ENCODE measurements around the gene WSCD1. TPM values are rescaled to one million over a fixed set of nuclear protein-coding genes. Genes with fewer than 3 reads are reported as not detected.

WSCD1 gene
- total RNA-seq, 1 experiment from 2014 or later: not detected

DNA sequence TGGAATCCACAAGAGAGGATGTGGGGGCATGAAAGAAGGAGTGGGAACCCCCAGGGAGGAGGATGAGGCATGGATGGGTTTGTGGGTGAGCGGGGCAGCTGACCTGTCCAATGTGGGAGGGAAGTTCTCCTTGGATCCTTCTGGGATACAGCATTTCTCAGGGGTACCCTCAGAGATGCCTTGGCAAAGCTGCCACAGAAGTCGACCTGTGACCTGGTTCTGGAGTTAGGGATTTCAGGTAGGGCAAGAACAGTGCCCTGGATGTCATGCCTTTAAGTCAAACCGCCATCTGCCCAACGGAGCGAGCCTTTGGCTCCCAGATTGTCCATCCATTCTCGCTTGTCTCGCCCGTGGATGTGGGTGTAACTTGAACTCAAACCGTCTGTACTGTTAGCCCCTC, 30.0 kb downstream of the WSCD1 start:
- Histone ChIP-seq H3K79me2 (ENCODE audit: low read length) (no peaks in the 10 kb centered on the region), H4K20me1 (ENCODE audit: insufficient read depth, low read depth, low read length) (no peaks in the 10 kb centered on the region), H3K36me3 (ENCODE audit: insufficient read depth, low read length) (no peaks in the 10 kb centered on the region), H3K4me3 (ENCODE audit: low read length) (no peak overlapping the region), H2AFZ (ENCODE audit: low read length) (no peak overlapping the region), H3K9ac (ENCODE audit: low read length) (no peak overlapping the region), H3K9me3 (ENCODE audit: low read length) (no peaks in the 10 kb centered on the region), H3K4me2 (ENCODE audit: low read depth, low read length, poor library complexity, severe bottlenecking) (no peak overlapping the region), H3K4me1 (ENCODE audit: low read length) (no peaks in the 10 kb centered on the region), H3K27me3 (ENCODE audit: low read length) (no peaks in the 10 kb centered on the region), H3K27ac (ENCODE audit: low read length) (no peak overlapping the region), H3K9me2 (replicated peaks; ENCODE audit: insufficient read depth, low read length) (no peaks in the 10 kb centered on the region)
- DNase-seq: no peak

DNA sequence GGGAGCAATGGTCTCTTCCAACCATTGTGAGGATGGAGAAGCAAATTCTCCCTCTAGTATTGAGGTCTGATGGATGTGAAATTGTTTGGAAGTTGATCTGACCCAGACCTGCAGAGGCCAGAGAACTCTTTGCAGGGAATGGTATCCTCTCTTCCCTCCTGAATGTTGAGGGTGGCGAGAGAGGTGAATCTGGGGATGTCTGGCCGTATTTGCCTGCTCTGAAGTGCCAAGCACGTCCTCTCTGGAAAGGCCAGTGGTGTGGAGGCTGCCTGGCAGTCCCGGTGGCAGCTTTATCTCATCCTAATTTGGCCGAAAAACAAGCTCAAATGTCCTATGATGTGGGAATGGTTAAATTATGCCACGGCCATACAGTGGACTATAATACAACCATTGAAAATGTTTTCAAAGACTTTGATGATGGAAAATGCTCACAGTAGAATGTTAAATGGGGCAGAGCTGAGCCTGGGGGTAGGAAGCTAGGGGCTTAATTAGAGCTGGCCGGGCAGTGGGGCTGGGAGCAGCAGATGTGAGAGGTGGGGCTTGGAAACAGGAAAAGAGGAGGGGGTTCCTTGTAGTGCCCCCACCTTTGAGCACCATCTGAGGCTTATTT, 30.8 kb downstream of the WSCD1 start:
- Histone ChIP-seq H3K4me1 (ENCODE audit: low read length) (no peaks in the 10 kb centered on the region), H3K9me3 (ENCODE audit: low read length) (no peaks in the 10 kb centered on the region), H3K4me2 (ENCODE audit: low read depth, low read length, poor library complexity, severe bottlenecking) (no peak overlapping the region), H3K36me3 (ENCODE audit: insufficient read depth, low read length) (no peaks in the 10 kb centered on the region), H3K79me2 (ENCODE audit: low read length) (no peaks in the 10 kb centered on the region), H4K20me1 (ENCODE audit: insufficient read depth, low read depth, low read length) (no peaks in the 10 kb centered on the region), H3K9me2 (replicated peaks; ENCODE audit: insufficient read depth, low read length) (no peaks in the 10 kb centered on the region), H3K27me3 (ENCODE audit: low read length) (no peaks in the 10 kb centered on the region), H3K9ac (ENCODE audit: low read length) (no peak overlapping the region), H3K27ac (ENCODE audit: low read length) (no peak overlapping the region), H3K4me3 (ENCODE audit: low read length) (no peak overlapping the region), H2AFZ (ENCODE audit: low read length) (no peak overlapping the region)
- DNase-seq: no peak

DNA sequence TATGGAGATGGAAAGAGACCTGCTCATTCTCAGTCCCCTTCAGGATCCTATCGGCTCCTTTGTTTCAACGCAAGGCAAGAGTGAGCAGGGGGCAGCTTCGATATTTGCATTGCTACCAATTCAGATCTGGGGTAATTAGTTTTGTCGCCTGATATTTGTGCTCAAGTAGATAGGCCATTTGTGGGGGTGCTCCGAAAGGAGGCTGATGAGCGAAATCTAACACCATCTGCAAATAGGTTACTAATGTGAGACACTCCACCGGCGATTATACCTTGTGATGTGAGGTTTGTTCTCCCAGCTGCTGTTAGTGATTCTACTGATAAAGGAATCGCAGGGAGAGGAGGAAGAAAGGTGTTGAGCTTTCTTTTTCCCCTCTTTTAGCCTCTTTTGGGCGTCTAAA, 31.5 kb downstream of the WSCD1 start:
- H3K79me2 ChIP-seq (ENCODE audit: low read length): no peaks in the 10 kb centered on the region
- no peak for DNase-seq
- H3K4me2 ChIP-seq (ENCODE audit: low read depth, low read length, poor library complexity, severe bottlenecking): no peak overlapping the region
- H3K9me2 ChIP-seq (replicated peaks; ENCODE audit: insufficient read depth, low read length): no peaks in the 10 kb centered on the region
- no peak overlapping the region for H3K27ac ChIP-seq (ENCODE audit: low read length)
- no peak overlapping the region for H3K9ac ChIP-seq (ENCODE audit: low read length)
- no peaks in the 10 kb centered on the region for H3K27me3 ChIP-seq (ENCODE audit: low read length)
- no peak overlapping the region for H2AFZ ChIP-seq (ENCODE audit: low read length)
- no peaks in the 10 kb centered on the region for H4K20me1 ChIP-seq (ENCODE audit: insufficient read depth, low read depth, low read length)
- no peaks in the 10 kb centered on the region for H3K9me3 ChIP-seq (ENCODE audit: low read length)
- no peaks in the 10 kb centered on the region for H3K36me3 ChIP-seq (ENCODE audit: insufficient read depth, low read length)
- H3K4me1 ChIP-seq (ENCODE audit: low read length): no peaks in the 10 kb centered on the region
- H3K4me3 ChIP-seq (ENCODE audit: low read length): no peak overlapping the region

DNA sequence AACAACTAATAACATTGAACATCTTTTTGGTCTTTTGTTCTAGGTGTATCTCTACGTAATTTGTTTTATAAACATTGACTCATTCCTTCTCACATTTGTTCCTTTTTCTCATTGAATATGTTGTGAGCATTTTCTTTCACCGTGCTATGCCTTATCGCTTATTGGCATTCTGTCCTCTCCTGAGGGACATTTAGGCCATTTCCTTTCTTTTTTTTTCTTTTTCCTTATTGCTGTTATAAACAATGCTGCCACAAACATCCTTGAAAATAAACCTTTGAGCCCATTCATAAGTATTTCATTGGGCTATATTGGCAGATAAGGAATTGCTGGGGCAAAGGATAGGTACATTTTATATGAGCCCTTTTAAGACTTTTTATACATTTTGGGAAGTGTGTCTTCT, 32.4 kb downstream of the WSCD1 start:
- Histone ChIP-seq H4K20me1 (ENCODE audit: insufficient read depth, low read depth, low read length) (no peaks in the 10 kb centered on the region), H3K36me3 (ENCODE audit: insufficient read depth, low read length) (no peaks in the 10 kb centered on the region), H3K27me3 (ENCODE audit: low read length) (no peaks in the 10 kb centered on the region), H3K4me1 (ENCODE audit: low read length) (no peaks in the 10 kb centered on the region), H3K9me3 (ENCODE audit: low read length) (no peaks in the 10 kb centered on the region), H3K4me3 (ENCODE audit: low read length) (no peak overlapping the region), H3K4me2 (ENCODE audit: low read depth, low read length, poor library complexity, severe bottlenecking) (no peak overlapping the region), H3K9me2 (replicated peaks; ENCODE audit: insufficient read depth, low read length) (no peaks in the 10 kb centered on the region), H3K27ac (ENCODE audit: low read length) (no peak overlapping the region), H2AFZ (ENCODE audit: low read length) (no peak overlapping the region), H3K9ac (ENCODE audit: low read length) (no peak overlapping the region), H3K79me2 (ENCODE audit: low read length) (no peaks in the 10 kb centered on the region)
- no peak for DNase-seq

DNA sequence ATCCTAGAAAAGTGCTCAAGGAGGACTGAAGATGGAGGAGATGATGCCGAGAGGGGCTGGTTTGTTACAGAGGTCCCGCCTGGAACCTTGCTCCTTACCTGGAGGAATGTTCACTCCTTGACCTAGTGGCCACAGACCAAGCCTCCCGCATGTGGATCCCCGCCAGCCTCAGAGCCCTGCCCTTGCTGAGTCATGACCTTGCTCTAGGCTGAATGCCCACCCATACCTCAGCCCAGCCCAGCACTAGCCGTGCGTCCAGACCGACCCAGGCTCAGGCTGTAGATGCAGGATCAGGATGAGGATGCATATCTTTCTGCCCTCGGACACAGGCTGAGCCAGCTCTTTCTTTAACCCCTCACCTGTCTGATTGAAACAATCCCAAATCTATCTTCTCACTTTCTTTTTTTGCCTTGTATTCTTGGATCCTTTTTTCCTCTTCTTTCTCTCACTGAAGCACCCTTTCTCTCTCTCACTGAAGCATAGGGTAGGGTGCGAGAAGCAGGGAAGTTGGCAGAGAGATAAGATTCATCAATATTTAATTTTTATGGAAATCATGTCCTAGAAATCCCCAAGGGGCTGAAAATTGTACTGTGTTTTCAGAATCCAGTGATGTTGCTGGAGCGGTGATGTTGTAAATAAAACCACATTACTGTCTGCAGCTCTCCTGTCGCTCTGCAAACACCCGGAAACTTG, 34.9 kb downstream of the WSCD1 start:
- no peak overlapping the region for H3K27ac ChIP-seq (ENCODE audit: low read length)
- H3K4me2 ChIP-seq (ENCODE audit: low read depth, low read length, poor library complexity, severe bottlenecking): no peak overlapping the region
- no peak overlapping the region for H3K4me3 ChIP-seq (ENCODE audit: low read length)
- H3K4me1 ChIP-seq (ENCODE audit: low read length): no peaks in the 10 kb centered on the region
- no peak overlapping the region for H3K9ac ChIP-seq (ENCODE audit: low read length)
- no peak for DNase-seq
- H3K36me3 ChIP-seq (ENCODE audit: insufficient read depth, low read length): no peaks in the 10 kb centered on the region
- H3K9me3 ChIP-seq (ENCODE audit: low read length): no peaks in the 10 kb centered on the region
- no peaks in the 10 kb centered on the region for H3K9me2 ChIP-seq (replicated peaks; ENCODE audit: insufficient read depth, low read length)
- no peak overlapping the region for H2AFZ ChIP-seq (ENCODE audit: low read length)
- H4K20me1 ChIP-seq (ENCODE audit: insufficient read depth, low read depth, low read length): no peaks in the 10 kb centered on the region
- no peaks in the 10 kb centered on the region for H3K79me2 ChIP-seq (ENCODE audit: low read length)
- no peaks in the 10 kb centered on the region for H3K27me3 ChIP-seq (ENCODE audit: low read length)

DNA sequence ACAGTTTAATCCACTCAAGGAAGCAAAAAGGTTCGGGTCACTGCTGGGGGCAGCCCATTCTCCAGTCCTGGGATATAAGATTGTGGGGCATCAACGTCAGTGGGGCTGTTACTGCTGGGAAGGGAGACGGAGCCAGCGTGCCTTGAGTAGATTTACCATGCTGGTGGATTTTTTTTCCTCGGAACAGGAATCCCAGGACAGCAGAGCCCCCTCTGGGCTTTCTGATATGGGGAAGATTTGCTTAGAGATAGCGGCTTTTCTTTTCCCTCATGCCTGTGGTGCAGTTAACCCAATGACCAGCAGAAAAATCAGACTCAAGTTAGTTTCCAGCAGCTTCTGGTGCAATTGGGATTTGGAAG, 35.4 kb downstream of the WSCD1 start:
- H3K27ac ChIP-seq (ENCODE audit: low read length): no peak overlapping the region
- no peak for DNase-seq
- H3K36me3 ChIP-seq (ENCODE audit: insufficient read depth, low read length): no peaks in the 10 kb centered on the region

DNA sequence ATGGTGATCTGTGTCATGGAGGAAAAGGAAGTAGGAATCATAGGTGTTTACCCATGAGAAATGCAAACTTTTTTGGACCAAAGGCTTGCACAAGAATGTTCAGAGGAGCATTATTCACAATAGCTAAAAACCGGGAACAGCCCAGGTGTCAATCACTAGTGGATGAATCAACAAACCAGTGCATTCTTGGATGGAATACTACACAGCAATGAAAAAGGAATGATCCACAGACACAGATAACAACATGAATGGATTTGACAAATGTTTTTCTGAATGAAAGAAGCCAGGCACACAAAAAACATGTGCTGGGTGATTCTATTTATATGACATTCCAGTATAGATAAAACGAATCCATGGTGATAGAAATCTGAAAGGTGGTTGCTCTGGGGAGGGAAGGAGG, 36.0 kb downstream of the WSCD1 start:
- Histone ChIP-seq H3K79me2 (ENCODE audit: low read length) (no peaks in the 10 kb centered on the region), H3K9ac (ENCODE audit: low read length) (no peak overlapping the region), H4K20me1 (ENCODE audit: insufficient read depth, low read depth, low read length) (no peaks in the 10 kb centered on the region), H3K4me2 (ENCODE audit: low read depth, low read length, poor library complexity, severe bottlenecking) (no peak overlapping the region), H3K27ac (ENCODE audit: low read length) (no peak overlapping the region), H3K36me3 (ENCODE audit: insufficient read depth, low read length) (no peaks in the 10 kb centered on the region), H3K9me2 (replicated peaks; ENCODE audit: insufficient read depth, low read length) (no peaks in the 10 kb centered on the region), H2AFZ (ENCODE audit: low read length) (no peak overlapping the region), H3K4me3 (ENCODE audit: low read length) (no peak overlapping the region), H3K27me3 (ENCODE audit: low read length) (no peaks in the 10 kb centered on the region), H3K9me3 (ENCODE audit: low read length) (no peaks in the 10 kb centered on the region), H3K4me1 (ENCODE audit: low read length) (no peaks in the 10 kb centered on the region)
- DNase-seq: no peak

More for the DNA sequence above, 35.4 kb downstream of the WSCD1 start:
- Histone ChIP-seq H3K79me2 (ENCODE audit: low read length) (no peaks in the 10 kb centered on the region), H3K9me3 (ENCODE audit: low read length) (no peaks in the 10 kb centered on the region), H4K20me1 (ENCODE audit: insufficient read depth, low read depth, low read length) (no peaks in the 10 kb centered on the region), H3K4me3 (ENCODE audit: low read length) (no peak overlapping the region), H3K4me1 (ENCODE audit: low read length) (no peaks in the 10 kb centered on the region), H3K9me2 (replicated peaks; ENCODE audit: insufficient read depth, low read length) (no peaks in the 10 kb centered on the region), H3K9ac (ENCODE audit: low read length) (no peak overlapping the region), H3K27me3 (ENCODE audit: low read length) (no peaks in the 10 kb centered on the region), H2AFZ (ENCODE audit: low read length) (no peak overlapping the region), H3K4me2 (ENCODE audit: low read depth, low read length, poor library complexity, severe bottlenecking) (no peak overlapping the region)

DNA sequence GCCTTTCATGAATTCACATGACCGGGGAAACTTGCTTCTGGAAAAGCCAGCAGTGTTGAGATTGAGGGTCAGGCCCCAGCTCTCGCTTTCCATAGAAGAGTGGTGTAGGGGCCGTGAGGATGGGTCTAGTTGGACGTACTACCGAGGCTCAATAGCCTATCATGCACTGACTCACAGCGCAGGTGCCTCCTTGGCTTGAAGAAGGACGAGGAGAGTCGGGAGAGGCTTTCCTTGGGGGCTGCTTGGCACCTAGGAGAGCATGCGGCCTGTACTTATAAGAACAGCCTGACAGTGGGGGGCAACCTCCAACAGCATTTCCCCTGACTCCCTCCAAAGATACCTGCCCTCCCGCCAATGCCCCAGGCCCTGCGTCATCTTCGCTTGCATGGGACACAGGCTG, 37.6 kb downstream of the WSCD1 start:
- Histone ChIP-seq H3K27me3 (ENCODE audit: low read length) (no peaks in the 10 kb centered on the region), H3K9me3 (ENCODE audit: low read length) (no peaks in the 10 kb centered on the region), H3K4me1 (ENCODE audit: low read length) (no peaks in the 10 kb centered on the region), H3K9me2 (replicated peaks; ENCODE audit: insufficient read depth, low read length) (no peaks in the 10 kb centered on the region), H3K79me2 (ENCODE audit: low read length) (no peaks in the 10 kb centered on the region), H3K4me3 (ENCODE audit: low read length) (no peak overlapping the region), H4K20me1 (ENCODE audit: insufficient read depth, low read depth, low read length) (no peaks in the 10 kb centered on the region), H3K4me2 (ENCODE audit: low read depth, low read length, poor library complexity, severe bottlenecking) (no peak overlapping the region), H3K36me3 (ENCODE audit: insufficient read depth, low read length) (no peaks in the 10 kb centered on the region), H3K9ac (ENCODE audit: low read length) (no peak overlapping the region), H3K27ac (ENCODE audit: low read length) (no peak overlapping the region), H2AFZ (ENCODE audit: low read length) (no peak overlapping the region)
- no peak for DNase-seq
